GM11168 (cell line): ENCODE data around the gene VCAN.

Experiments
- in situ Hi-C: fragments of 300-500 bp; cut with MboI; formaldehyde crosslinking; loops from one replicate; pipeline ENCODE4 v1.12.0; 2022; ENCODE audit warnings: low sequenced_read_pairs; ENCODE audit not compliant: unreplicated experiment

Gene VCAN

DNA sequence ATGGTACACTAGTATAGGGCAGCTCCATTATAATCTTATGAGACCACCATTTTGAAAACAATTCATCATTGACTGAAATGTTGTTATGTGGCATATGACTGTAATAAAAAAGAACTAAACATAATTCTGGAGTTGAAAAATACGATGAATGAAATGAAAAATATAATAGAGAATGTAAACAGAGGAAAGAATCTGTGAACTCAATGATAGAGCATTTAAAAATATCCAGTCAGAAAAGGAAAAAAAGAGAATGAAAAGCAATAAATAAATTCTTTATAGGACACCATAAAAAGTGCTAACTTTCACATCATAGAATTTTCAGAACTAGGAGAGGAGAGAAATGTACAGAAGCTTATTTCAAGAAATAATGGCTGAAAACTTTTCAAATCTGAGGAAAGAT, 17.6 kb upstream of the VCAN start:
- in situ Hi-C loops, result no loop called here

GRCh38 chr5:83464261-83464660, 7.3 kb upstream of the VCAN start:
- in situ Hi-C loops, result no loop called here

- in situ Hi-C loops, result no loop called here
These were observed 4.0 kb upstream of the VCAN start for GRCh38 chr5:83467371-83468035.

DNA sequence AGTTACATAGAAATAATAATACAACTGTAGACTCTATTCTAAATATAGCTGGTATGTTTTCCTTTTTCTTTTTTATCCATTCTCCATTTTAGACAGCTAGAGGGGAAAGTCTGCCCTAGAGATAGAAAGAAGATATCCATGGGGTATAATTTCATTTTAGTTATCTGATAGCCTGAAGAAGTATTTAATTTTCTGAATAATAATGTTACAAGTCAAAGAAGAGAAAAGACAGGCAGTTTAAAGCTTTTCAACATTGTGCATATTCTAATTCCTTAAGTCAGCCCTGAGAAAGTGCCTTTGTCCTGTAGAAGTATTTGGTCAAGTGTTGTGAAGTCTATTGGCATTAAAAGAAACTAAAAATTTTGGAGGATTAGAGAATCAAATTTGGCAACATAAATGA, 2.5 kb upstream of the VCAN start:
- in situ Hi-C loops, result no loop called here

GRCh38 chr5:83470526-83471404, 779 bp upstream of the VCAN start:
- in situ Hi-C loops, result no loop called here

- in situ Hi-C loops, result no loop called here
These were observed 616 bp downstream of the VCAN start for GRCh38 chr5:83472213-83472507.

- in situ Hi-C loops, result no loop called here
These were observed 1.2 kb downstream of the VCAN start for GRCh38 chr5:83472508-83473345.

- in situ Hi-C loops, result no loop called here
These were observed 2.0 kb downstream of the VCAN start for GRCh38 chr5:83473346-83474160.

GRCh38 chr5:83474161-83474796, 2.7 kb downstream of the VCAN start:
- in situ Hi-C loops, result no loop called here

DNA sequence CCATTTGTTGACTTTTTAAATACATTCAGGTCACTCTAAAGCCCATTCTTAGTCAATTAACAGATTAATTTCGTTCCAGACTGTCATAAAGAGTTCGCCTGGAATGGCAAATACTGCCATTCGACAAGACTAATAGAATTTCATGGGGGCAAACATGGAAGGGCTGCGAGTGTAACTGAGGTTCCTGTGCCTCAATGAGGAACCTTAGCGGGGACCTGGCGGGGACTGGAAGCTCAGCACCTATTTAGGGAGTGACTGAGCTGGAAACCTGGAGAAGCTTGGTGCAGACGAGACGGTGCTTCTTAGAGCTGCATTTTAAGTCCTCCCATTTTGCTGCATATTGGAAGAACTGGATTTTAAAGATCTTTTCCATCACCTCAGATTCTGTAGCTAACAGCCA, 3.4 kb downstream of the VCAN start:
- in situ Hi-C loops, result no loop called here

GRCh38 chr5:83475391-83475863, 3.9 kb downstream of the VCAN start:
- in situ Hi-C loops, result no loop called here

DNA sequence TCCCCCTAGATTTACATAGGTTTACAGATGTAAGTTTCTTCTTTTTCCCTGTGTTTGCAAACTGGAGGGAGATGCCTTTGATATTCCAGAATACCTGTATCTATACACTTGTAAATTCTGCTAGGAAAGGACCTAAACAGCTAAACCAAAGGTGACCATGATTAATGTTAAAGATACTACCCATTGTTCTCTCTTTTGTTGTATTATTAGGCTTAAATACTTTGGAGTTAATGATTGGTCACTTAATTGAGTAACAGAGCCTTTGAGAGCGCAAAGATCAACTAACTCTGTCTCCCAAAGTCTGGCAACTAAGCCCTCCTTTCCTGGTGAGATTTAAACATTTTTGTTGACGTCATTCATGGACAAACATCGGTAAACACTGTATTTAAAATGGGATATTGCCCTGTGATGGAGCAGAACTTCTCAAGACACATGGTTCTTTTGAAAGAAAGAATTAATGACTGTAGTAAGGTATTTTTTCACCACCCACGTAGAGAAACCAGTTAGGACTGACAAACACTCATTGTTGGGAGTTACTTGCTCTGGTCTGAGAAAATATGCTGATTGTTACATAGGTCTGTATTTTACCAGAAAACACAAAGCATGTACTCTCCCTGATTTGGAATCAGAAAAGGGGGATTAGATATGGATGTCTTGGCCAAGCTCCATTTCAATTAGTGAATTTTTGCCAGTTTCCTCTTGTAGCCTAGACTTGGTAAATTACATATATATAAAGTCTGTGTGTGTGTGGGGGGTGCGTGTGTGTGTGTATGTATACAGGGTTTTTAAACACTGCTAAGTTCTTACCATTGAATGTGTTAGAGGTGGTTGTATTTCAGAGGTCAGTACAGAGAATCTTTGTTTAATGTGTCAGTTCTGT, 4.6 kb downstream of the VCAN start:
- in situ Hi-C loops, result no loop called here

- in situ Hi-C loops, result no loop called here
These were observed 11.4 kb downstream of the VCAN start for GRCh38 chr5:83482961-83483360.

GRCh38 chr5:83484294-83484693, 12.8 kb downstream of the VCAN start:
- in situ Hi-C loops, result no loop called here

GRCh38 chr5:83485842-83486241, 14.3 kb downstream of the VCAN start:
- in situ Hi-C loops, result no loop called here

DNA sequence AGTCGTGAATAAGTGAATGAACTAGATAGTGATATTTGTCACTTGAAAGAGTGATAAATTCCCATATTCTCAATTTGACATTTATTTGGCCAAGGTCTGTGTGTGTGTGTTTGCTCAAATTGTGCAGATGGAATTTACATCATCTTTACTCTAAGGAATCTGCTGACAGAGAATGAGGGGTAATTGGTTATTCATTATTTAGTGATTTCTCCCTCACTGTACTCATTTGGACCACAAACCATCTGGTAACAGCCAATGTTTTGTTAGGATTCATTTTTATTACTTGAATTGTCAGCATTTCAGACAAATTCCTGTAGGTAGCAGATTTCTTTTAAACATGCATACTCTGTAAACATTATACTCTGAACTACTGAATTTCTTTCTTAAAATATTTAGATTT, 15.6 kb downstream of the VCAN start:
- in situ Hi-C loops, result no loop called here

DNA sequence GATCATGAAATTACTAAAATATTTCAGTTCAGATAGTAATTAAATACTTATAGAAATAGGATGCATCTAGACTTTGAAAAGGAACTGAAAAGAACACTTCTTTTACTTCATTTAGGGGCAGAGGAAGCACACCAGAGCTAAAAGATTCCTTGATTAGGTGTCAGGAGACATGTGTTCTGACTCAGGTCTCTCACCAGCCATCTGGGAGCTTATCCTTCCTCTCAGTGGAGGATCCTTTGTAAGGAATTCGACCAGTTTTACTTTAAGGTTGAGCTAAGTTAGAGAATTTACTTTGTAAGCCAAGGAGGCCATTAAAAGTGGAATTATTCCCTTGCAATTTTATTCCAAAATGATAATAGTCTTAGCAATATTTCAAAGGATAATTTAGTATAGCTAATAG, 16.7 kb downstream of the VCAN start:
- in situ Hi-C loops, result no loop called here

DNA sequence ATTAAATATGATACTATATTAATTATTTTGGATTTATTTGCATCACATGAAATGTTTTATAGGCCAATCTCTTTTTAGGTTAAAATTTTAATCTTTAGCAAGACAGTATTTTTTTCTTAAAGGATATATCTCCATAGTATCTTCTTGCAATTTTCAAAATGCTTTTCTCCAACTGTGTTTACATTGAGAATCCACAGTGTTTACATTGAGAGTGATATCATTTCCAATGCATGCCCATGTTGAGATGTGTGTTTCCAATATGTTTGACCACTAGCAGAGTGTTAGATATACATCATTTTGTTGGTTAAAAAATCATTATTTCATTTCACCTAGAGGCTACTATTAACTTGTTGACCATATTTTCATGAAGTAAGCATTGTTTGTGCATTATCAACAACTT, 17.3 kb downstream of the VCAN start:
- in situ Hi-C loops, result no loop called here

DNA sequence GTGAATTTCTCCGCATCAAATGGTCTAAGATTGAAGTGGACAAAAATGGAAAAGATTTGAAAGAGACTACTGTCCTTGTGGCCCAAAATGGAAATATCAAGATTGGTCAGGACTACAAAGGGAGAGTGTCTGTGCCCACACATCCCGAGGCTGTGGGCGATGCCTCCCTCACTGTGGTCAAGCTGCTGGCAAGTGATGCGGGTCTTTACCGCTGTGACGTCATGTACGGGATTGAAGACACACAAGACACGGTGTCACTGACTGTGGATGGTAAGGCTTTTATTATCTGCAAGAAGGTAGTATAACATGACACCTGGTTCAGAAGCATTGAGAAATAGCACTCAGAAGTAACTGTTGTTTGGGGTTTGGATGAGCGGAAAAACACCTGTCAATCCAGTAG, 18.7 kb downstream of the VCAN start:
- in situ Hi-C loops, result no loop called here
